ENCODE measurements around the gene ACOT13. TPM values are rescaled to one million over a fixed set of nuclear protein-coding genes. Genes with fewer than 3 reads are reported as not detected.

The ACOT13 gene
- total and polyA plus RNA-seq, 2 of the 4 experiments (the other 2 are of a cell fraction), result 3.6 to 25.7 TPM

GRCh38 chr6:24743265-24743943 is 76.5 kb downstream of the ACOT13 start:
- ATAC-seq (ENCODE audit: low read depth) (peak; percentile 93), DNase-seq (peak; percentile 98)
- no peaks in the 10 kb centered on the region for H3K36me3 ChIP-seq (ENCODE audit: control insufficient read depth, insufficient read depth, low read length)
- peak overlapping the region; percentile 97 for H3K56ac ChIP-seq (ENCODE audit: extremely low read depth, insufficient read depth, low read length)
- peak overlapping the region; percentile 93 for H3K4me2 ChIP-seq (ENCODE audit: low read depth, low read length)
- H2BK15ac ChIP-seq (ENCODE audit: low read depth, low read length), result peak overlapping the region; percentile 79; the same call in 2 of the 3 replicates
- H2AK5ac ChIP-seq (ENCODE audit: low read depth, low read length), result peak overlapping the region; percentile 9; the same call in 1 of the 2 replicates
- H3K9me3 ChIP-seq (ENCODE audit: control insufficient read depth, insufficient read depth, low read length), result no peaks in the 10 kb centered on the region
- ChIA-PET CTCF (interaction anchor here (0.7 kb wide), 1 partner anchor 25 kb away, joined by 4 read pairs; no protein-coding TSS in a partner anchor), POLR2A (ENCODE audit: unreplicated experiment) (interaction anchor here (0.6 to 1.3 kb wide), 5 partner anchors 22 to 42 kb away, joined by 3 to 18 read pairs (median 4); partner anchors contain the start of gene C6orf62)
- no peaks in the 10 kb centered on the region for H3K27me3 ChIP-seq (ENCODE audit: control insufficient read depth, insufficient read depth, low read length)
- peak overlapping the region; percentile 88 for H3K23ac ChIP-seq (ENCODE audit: low read depth, low read length)
- peak overlapping the region; percentile 94 for H4K5ac ChIP-seq (ENCODE audit: low read depth, low read length)
- H3K9ac ChIP-seq (ENCODE audit: low read depth, low read length), result peak overlapping the region; percentile 63; the same call in 1 of the 2 replicates
- H3K9me1 ChIP-seq (ENCODE audit: insufficient read depth, low read length), result peaks cover 7% of the 10 kb centered on the region
- dilution Hi-C loops (cut with HindIII; ENCODE audit: low sequenced_read_pairs, unreplicated experiment), result no loop called here
- H3K4ac ChIP-seq (ENCODE audit: low read depth, low read length), result peak overlapping the region; percentile 79
- peak overlapping the region; percentile 52 to 87 for H4K8ac ChIP-seq (ENCODE audit: low read depth in 2 of 2, low read length in 2 of 2)
- H2BK120ac ChIP-seq (ENCODE audit: low read depth, low read length), result peak overlapping the region; percentile 96
- no TSS peak for BruUV-seq (replicated peaks)
- peak overlapping the region; percentile 19; the same call in 1 of the 2 replicates for H3K4me3 ChIP-seq (ENCODE audit: insufficient read depth, low read depth, low read length)
- H2BK20ac ChIP-seq (ENCODE audit: low read depth, low read length), result peak overlapping the region; percentile 95
- no CpG with 5 or more reads among the region's 2 CpGs for WGBS, 2 experiments (ENCODE audit: extremely low coverage in 2 of 2, insufficient read length in 1 of 2)
- H3K14ac ChIP-seq (replicated peaks; ENCODE audit: low read depth, low read length), result peak overlapping the region; percentile 69
- no peaks in the 10 kb centered on the region; a peak in 1 of 4 replicates for H3K79me1 ChIP-seq (ENCODE audit: low read depth in 1 of 2, low read length in 2 of 2)
- H3K18ac ChIP-seq (ENCODE audit: low read depth, low read length), result peak overlapping the region; percentile 97
- peak overlapping the region; percentile 99 for H2BK5ac ChIP-seq (ENCODE audit: low read depth, low read length, poor library complexity, severe bottlenecking)
- peak overlapping the region; percentile 51 for H2AK9ac ChIP-seq (replicated peaks; ENCODE audit: low read depth, low read length, poor library complexity)
- peaks cover 3% of the 10 kb centered on the region for H3K4me1 ChIP-seq (ENCODE audit: control insufficient read depth, insufficient read depth, low read length)
- H2AFZ ChIP-seq (replicated peaks; ENCODE audit: low read length, poor library complexity), result peak overlapping the region; percentile 78
- H4K20me1 ChIP-seq (ENCODE audit: insufficient read depth, low read length), result no peaks in the 10 kb centered on the region
- H4K91ac ChIP-seq (ENCODE audit: insufficient read depth, low read depth, low read length), result peak overlapping the region; percentile 74
- in situ Hi-C loops (cut with MboI; ENCODE audit: low sequenced_read_pairs), result no loop called here
- peak overlapping the region; percentile 67 for H3K27ac ChIP-seq (ENCODE audit: insufficient read depth, low read length)
- intact Hi-C loops (cut with micrococcal nuclease), result loop anchor here (1.0 kb wide), 1 partner anchor 22 kb away; no protein-coding TSS in a partner anchor
- TF ChIP-seq RAD21 (IDR thresholded peaks at IDR 0.05; ENCODE audit: low read length), result no peak; the same call in 1 of the 2 replicates
- peak; percentile 62 for TF ChIP-seq MAFK (IDR thresholded peaks at IDR 0.05; ENCODE audit: low read depth, low read length)
- no peak for TF ChIP-seq CTCF (conservative IDR thresholded peaks at IDR 0.05; ENCODE audit: low read depth, low read length)
- TF ChIP-seq RFX5 (IDR thresholded peaks at IDR 0.05; ENCODE audit: low read depth, low read length), result no peak
- no peak for TF ChIP-seq MAZ (IDR thresholded peaks at IDR 0.05; ENCODE audit: borderline replicate concordance, low read depth, low read length)
- TF ChIP-seq POLR2A (IDR thresholded peaks at IDR 0.05; ENCODE audit: low read depth, low read length), result no peak; the same call in 1 of the 2 replicates
- peak; percentile 81; the same call in 1 of the 2 replicates for TF ChIP-seq CHD1 (IDR thresholded peaks at IDR 0.05; ENCODE audit: low read depth, low read length)
- no peak for TF ChIP-seq MXI1 (IDR thresholded peaks at IDR 0.05; ENCODE audit: borderline replicate concordance, low read depth, low read length)
- no peak for TF ChIP-seq RCOR1 (IDR thresholded peaks at IDR 0.05; ENCODE audit: insufficient replicate concordance, low read length)
- peak; percentile 61; the same call in 1 of the 2 replicates for TF ChIP-seq CEBPB (IDR thresholded peaks at IDR 0.05; ENCODE audit: low read depth, low read length)
- no peak for TF ChIP-seq NFE2L2 (IDR thresholded peaks at IDR 0.05; ENCODE audit: low read depth, low read length)
- peak; percentile 93 for TF ChIP-seq FOS (IDR thresholded peaks at IDR 0.05; ENCODE audit: low read depth, low read length)
- TF ChIP-seq SMC3 (IDR thresholded peaks at IDR 0.05; ENCODE audit: low read depth, low read length), result no peak
- TF ChIP-seq USF2 (IDR thresholded peaks at IDR 0.05; ENCODE audit: low read depth, low read length), result no peak
